GM18526 (cell line): Measurements from ENCODE around the gene ATIC.

Source experiments
- POLR2A ChIP-seq: IDR thresholded peaks from 3 replicates; pipeline ENCODE4 v1.6.1; 2011; ENCODE audit not compliant: insufficient read length; ENCODE audit errors: extremely low read depth

Gene ATIC

DNA sequence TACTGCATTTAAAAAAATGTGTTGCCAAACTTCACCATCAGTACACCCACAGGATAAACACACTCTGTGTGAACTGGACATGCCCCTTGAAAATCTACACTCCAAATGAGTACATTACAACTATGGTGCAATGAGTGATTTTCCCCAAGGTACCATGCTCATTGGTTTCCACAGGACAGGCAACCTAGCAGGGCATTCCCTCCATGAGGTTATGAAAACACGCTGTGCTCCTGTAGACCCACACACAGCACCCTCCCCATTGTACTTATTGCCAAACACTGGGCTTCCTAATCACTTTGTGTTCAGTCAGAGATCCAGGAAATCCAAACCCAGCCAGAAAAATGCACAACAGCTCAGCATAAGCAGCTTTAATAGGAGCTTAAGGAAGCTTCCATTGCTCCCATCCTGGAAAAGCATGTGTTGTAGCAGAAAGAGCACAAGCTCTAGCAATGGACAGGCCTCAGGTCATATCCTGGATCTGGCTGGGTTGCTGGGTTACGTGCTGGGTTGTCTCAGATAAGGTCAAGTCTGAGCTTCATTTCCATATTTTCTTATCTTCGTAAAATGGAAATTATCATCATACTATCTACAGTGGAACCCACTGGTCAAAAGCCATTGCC is 20.8 kb upstream of the ATIC start:
- no peak for TF ChIP-seq POLR2A

DNA sequence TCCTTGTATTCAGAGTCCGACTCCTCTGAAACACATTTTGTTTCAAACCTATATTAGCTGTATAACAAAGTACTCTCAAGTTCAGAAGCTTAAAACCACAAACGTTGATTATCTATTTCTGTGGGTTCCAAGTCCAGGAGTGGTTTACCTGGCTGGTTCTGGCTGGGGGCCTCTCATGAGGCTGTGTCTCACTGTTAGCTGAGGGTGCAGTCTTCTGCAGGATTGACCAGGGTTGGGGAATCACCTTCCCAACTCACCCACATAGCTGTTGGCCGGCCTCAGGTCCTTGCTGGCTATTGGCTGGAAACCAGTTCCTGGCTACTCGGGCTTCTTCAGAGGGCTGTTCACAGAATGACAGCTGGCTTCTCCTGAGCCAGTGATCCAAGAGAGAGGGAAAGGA is 18.0 kb upstream of the ATIC start:
- no peak for TF ChIP-seq POLR2A

DNA sequence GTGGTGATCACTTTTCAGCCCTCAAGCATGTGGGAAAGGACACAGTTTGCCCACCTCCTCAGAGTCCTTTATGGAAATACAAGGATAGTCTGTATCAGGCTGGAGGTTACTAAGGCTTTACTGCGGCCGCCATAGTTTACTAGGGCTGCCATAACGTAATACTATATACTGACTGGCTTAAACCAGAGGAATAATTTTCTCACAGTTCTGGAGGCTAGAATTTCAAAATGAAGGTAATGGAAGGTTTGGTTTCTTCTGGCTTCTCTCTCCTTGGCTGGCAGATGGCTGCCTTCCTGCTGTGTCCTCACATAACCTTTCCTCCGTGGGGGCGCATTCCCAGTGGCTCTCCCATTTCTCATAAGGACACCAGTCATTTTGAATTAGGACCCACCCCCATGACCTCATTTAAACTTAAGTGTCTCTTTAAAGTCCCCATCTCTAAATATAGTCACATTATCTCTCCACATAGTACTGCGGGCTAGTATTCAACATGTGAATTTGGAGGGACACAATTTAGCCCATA is 12.5 kb upstream of the ATIC start:
- TF ChIP-seq POLR2A, result no peak

DNA sequence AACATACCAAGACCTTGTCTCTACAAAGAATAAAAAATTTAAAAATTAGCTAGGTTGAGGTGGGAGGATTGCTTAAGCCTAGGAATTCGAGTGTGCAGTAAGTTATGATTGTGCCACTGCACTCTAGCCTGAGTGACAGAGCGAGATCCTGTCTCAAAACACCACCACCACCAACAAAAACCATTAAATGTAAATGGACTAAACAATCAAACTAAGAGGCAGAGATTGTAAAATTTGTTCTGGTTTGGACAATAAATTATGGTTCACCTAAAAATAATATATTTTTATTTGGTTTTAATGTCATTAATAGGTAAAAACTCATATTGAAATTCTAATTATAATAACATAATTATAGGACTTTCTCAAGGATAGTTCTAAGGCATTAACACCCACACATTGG is 9.9 kb upstream of the ATIC start:
- TF ChIP-seq POLR2A, result no peak

DNA sequence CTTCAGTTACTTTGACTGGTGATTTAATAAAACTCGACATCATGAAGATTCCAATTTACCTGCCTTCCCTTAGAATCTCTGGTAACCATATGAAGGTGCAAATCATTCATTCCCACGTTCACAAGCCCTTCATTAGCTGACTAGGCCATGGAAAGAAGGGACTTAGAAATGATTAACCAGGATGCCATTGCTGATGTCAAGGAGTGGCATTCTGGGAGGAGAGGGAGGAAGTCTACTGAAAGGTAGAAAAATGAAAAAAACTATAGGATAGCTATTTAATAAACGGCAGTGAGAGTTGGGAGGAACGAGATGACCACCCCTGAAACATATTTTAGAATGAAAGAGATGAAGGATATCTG is 1.4 kb downstream of the ATIC start:
- TF ChIP-seq POLR2A, result no peak

DNA sequence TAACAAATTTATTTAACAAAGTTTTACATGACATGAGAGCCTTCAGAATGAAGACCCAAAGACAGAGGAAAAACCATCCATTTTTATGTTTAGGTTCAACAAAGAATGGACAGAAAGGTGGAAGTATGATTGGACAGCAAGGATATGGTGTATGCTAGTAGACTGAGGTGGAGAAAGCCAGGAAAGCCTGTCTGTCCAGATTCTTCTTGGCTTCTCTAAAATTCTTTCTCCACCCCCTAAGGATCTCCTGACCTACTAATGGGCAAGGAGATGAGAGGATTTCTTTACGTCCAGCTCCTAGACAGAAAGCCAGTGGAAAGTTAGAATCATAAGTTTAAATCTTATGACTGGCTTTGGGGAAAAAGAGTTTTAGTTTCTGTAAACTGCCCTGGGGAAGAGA is 3.0 kb downstream of the ATIC start:
- TF ChIP-seq POLR2A, result no peak

DNA sequence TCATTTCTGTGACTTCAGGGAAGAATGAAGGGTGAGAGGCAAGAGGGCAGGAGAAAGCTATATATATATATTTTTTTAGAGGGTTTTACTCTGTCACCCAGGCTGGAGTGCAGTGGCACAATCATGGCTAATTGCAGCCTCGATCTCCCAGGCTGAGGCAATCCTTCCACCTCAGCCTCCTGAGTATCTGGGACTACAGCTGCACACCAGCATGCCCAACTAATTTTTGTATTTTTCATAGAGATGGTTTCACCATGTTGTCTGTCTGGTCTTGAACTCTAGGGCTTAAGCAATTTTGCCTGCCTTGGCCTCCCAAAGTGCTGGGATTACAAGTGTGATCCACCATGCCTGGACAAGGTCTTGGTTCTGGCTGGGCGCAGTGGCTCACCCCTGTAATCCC is 3.4 kb downstream of the ATIC start:
- TF ChIP-seq POLR2A, result no peak

DNA sequence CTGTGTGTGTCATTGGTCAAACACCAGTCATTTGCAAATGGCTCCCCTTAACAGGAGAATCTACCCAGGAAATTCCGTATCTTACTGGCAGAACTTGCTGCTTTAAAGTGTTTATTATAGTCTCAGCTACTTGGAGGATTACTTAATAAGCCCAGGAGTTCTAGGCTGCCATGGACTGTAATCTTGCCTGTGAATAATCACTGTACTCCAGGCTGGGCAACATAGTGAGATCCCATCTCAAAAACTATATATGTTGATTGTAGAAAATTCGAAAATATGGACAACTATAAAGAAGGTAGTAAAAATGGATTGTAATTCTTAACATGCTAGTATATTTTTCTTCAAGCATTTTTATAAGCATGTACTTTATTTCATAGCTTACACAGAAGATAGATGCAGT is 4.5 kb downstream of the ATIC start:
- TF ChIP-seq POLR2A, result no peak

DNA sequence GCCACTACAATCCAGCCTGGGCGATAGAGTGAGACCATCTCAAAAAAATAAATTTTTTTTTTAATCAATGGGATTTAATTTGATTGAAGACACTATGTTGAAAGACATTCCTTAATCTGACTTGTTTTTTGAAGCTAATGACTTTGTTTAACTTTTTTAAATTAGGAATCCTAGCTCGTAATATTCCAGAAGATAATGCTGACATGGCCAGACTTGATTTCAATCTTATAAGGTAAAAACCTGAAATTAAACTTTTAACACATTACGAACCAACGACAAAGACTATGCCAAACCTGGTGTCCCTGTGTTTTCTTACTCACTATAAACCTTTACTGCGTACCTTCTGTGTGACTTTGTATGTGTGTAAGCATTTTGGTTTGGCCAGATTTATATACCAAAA is 7.6 kb downstream of the ATIC start:
- no peak for TF ChIP-seq POLR2A

DNA sequence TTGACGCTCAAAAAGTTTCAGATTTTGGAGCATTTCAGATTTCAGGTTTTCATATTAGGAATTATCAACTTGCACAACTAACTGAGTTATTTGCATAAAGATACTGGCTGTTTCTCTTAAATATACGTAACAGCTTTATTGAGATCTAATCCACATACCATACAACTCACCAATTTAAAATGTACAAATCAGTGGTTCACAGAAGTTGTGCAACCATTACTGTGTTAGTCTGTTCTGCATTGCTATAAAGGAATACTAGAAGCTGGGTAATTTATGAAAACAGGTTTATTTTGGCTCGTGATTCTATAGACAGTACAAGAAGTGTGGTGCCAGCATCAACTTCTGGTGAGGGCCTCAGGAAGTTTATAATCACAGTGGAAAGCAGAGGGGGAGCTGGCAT is 8.2 kb downstream of the ATIC start:
- TF ChIP-seq POLR2A, result no peak

DNA sequence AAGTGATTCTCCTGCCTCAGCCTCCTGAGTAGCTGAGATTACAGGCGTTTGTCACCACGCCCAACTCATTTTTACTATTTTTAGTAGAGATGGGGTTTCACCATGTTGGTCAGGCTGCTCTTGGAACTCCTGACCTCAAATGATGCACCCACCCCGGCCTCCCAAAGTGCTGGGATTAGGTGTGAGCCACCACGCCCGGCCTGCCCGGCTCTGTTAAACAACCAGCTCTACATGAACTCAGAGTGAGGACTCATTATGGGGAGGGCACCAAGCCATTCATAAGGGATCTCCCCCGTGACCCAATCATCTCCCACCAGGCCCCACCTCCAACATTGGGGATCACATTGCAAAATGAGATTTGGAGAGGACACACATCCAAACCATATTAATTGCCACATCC is 8.8 kb downstream of the ATIC start:
- no peak for TF ChIP-seq POLR2A

DNA sequence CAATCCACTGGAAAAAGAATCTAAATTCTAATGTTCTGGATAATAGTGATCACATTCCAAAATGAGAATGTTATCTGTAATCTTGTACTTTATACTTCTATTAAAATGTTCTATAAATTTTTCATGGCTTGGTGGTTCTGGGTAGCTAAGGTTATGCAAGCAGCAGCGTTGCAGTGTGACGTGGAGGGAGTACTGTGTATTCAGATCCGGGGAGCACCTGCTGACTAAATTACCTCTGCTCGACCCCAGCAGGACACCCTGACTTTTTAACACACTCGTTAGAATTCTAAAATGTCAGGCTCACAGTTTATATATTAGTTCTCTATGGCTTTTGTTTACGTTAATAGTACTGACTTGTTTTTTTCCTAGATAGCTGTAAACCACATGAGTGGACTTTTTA is 13.0 kb downstream of the ATIC start:
- TF ChIP-seq POLR2A, result no peak

DNA sequence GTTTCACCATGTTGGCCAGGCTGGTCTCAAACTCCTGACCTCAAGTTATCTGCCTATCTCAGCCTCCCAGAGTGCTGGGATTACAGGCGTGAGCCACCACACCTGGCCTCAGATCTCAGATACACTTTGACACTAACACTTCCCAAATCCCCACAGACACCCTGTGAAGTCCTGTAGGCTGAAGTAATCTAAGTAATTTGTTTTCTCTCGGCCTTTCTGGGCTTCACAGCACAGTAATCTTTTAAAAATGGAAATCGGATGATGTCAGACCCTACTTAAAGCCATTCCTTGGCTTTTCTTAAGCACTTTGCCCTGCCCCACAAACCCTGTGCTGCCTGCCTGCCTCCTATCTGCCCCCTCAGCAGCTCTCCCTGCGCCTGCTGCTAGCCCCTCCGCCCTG is 16.2 kb downstream of the ATIC start:
- TF ChIP-seq POLR2A, result no peak

DNA sequence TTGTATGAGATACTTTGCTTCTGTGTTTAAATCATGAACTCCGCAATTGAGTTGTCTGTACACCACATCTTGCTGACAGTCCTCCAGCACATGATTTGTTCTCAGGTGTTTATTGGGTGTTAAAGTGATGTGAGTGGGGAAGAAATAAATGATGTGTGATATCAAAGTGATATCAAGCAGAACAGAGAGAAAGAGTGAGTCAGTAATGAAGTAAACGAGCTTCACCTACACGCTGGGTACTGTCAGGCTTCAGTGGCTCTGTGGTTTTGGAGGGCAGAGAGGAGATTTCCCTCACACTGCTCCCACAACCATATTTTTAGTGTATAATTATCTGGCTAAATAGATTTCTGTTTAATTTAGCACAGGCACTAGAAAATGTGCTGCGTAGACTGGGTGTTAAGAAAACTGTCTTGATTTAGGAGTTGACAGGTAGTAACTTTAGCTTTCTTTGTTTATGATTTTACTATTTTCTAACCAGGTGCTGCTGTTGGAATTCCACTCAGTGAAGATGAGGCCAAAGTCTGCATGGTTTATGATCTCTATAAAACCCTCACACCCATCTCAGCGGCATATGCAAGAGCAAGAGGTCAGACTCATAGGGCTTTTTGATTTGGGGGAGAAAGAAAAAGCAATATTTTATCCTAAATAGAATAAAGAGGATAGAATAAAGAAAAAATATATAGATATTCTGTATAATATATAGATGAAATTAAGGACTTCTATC is 21.2 kb downstream of the ATIC start:
- TF ChIP-seq POLR2A, result no peak

DNA sequence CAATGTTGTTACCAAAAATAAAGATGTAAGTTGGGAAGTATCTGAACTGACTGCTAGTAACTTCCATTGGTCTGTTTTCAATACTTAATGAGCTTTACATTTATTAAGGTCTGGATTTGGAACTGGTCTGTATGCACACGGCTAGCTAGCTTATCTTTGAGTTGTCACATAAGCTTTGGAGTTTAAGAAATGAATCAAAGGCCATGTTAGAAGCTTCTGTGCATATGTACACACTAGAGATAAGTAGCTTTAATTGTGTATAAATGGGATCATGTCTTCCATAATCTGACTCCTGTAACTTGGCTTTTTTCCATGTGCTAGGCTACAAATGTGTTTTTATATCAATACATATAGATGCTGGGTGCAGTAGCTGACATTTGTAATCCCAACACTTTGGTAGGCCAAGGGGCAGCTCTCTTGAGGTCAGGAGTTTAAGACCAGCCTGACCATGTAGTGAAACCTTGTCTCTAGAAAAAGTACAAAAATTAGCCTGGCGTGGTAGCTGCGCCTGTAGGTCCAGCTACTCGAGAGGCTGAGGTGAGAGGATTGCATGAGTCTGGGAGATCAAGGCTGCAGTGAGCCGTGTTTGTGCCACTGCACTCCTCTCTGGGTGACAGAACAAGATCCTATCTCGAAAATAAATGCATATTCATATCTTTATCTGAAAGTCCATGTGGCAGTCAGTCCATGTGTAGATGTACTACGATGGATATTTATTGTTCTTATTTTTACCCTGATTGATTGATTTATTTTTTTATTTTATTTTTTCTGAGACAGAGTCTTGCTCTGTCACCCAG is 27.2 kb downstream of the ATIC start:
- TF ChIP-seq POLR2A, result no peak

DNA sequence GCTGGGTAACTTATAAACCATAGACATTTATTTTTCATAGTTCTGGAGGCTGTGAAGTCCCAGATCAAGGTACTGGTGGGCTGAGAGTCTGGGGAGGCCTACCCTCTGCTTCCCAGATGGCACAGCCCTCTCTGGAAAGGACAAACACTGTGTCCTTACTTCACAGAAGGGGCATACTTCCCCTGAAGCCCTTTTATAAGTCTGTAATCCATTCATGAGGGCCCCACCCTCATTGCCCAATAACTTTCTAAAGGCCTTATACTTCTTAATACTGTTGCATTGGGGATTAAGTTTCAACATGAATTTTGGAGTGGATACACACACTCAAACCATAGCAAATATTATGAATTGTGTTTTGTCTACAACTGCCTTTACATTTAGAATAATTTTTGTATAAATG is 36.0 kb downstream of the ATIC start:
- no peak for TF ChIP-seq POLR2A
